ENCODE measurements around the gene ECHS1.

ECHS1 gene

GRCh38 chr10:133361773-133362441 is 11.2 kb downstream of the ECHS1 start:
- Histone ChIP-seq H3K27ac (peak overlapping the region in 9 of 11 experiments; percentile 2 to 50 (median 25); a peak in 12 of 22 replicates), H3K9ac (peak overlapping the region in 6 of 11 experiments; percentile 1 to 47 (median 20); a peak in 7 of 22 replicates), H3K36me3 (peaks cover 41 to 52% (median 49%) of the 10 kb centered on the region in 11 experiments), H3K4me3 (no peak overlapping the region), H4K20me1 (peaks cover 0 to 8% (median 0%) of the 10 kb centered on the region in 11 experiments; a peak in 4 of 22 replicates), H3K4me2 (peak overlapping the region; percentile 54 to 77 (median 60)), H3K4me1 (peaks cover 22 to 25% (median 24%) of the 10 kb centered on the region in 10 experiments), H3K9me3 (replicated peaks in 1 of 11) (no peaks in the 10 kb centered on the region), H3K27me3 (no peaks in the 10 kb centered on the region)
- no peak for TF ChIP-seq Cebpa-rat (IDR thresholded peaks at IDR 0.05)

DNA sequence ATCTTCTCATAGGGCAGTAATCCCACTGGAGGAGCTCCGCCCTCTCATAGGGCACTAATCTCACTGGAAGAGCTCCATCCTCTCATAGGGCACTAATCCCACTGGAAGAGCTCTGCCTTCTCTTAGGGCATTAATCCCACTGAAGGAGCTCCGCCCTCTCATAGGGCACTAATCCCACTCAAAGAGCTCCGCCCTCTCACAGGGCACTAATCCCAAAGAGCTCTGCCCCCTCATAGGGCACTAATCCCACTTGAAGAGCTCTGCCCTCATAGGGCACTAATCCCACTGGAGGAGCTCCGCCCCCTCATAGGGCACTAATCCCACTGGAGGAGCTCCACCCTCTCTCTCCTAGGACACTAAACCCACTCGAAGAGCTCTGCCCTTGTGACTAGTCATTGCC is 11.9 kb downstream of the ECHS1 start:
- Histone ChIP-seq H3K9me3 (replicated peaks in 1 of 11) (no peaks in the 10 kb centered on the region), H3K27ac (peak overlapping the region in 9 of 11 experiments; percentile 2 to 50 (median 25); a peak in 9 of 22 replicates), H3K4me3 (no peak overlapping the region), H3K4me1 (peaks cover 28 to 32% (median 30%) of the 10 kb centered on the region in 10 experiments), H4K20me1 (peaks cover 0 to 14% (median 5%) of the 10 kb centered on the region in 11 experiments; a peak in 12 of 22 replicates), H3K4me2 (peak overlapping the region; percentile 54 to 77 (median 60)), H3K27me3 (no peaks in the 10 kb centered on the region), H3K36me3 (peaks cover 34 to 46% (median 43%) of the 10 kb centered on the region in 11 experiments), H3K9ac (peak overlapping the region in 3 of 11 experiments; percentile 17 to 47 (median 39); a peak in 1 of 22 replicates)
- TF ChIP-seq Cebpa-rat (IDR thresholded peaks at IDR 0.05) = no peak

DNA sequence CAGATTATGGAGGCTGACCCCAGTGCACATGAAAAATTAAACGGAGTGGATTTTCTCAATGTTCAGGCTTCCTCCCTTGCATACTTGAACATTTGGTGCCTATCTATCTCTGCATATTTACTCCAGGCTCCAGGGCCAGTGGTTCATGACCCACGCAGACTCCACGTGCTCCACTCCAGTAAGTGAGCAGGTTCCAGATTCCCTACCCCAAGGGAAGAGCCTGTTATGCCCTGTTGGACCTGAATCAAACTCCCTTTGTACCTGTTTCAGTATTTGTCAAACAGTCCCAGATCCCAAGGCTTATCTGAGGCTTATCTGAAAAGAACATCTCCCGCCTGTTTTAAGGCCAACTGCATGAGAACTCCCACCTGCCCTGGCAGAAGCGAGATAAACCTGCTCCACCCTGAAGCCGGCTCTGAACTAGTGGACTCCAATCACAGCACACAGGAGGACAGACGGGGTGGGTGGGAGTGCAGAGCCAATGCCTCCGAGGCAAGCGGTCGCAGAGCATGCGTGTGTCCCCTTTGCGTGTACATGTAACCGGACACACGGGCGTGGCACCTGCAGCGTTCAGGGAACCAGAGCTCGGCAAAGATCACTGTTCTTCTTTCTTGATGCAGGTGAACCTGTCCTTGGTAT is 13.1 kb downstream of the ECHS1 start:
- Histone ChIP-seq H3K4me1 (peaks cover 39 to 43% (median 42%) of the 10 kb centered on the region in 10 experiments), H3K4me3 (no peak overlapping the region), H3K4me2 (no peak overlapping the region), H3K36me3 (peaks cover 27 to 46% (median 36%) of the 10 kb centered on the region in 11 experiments), H3K9ac (no peak overlapping the region), H3K9me3 (replicated peaks in 1 of 11) (no peaks in the 10 kb centered on the region), H4K20me1 (peaks cover 3 to 19% (median 17%) of the 10 kb centered on the region in 11 experiments; a peak in 16 of 22 replicates), H3K27me3 (no peaks in the 10 kb centered on the region), H3K27ac (no peak overlapping the region)
- TF ChIP-seq Cebpa-rat (IDR thresholded peaks at IDR 0.05) = no peak

DNA sequence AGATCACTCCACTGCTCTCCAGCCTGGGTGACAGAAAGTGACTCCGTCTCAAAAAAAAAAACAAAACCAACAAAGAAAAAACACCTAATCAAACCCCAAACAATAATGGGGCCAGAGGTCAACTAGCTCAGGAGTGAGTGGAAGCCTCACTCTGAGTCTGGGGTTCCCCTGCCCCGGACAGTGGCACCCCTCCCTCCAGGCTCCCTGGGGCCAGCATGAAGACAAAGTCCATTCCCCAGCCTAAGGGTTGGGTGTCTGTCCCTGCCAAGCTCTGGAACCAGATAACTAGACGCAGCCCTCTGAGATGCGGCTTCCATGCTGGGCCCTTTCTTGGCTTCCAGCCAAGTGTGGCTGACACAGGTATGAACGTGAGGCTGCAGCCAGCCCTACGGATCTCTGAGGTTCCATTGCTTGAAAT is 13.6 kb downstream of the ECHS1 start:
- no peak overlapping the region for H3K4me3 ChIP-seq
- H3K9me3 ChIP-seq (replicated peaks in 1 of 11) = no peaks in the 10 kb centered on the region
- no peak overlapping the region for H3K4me2 ChIP-seq
- no peak overlapping the region for H3K27ac ChIP-seq
- no peak overlapping the region for H3K9ac ChIP-seq
- H3K36me3 ChIP-seq = peaks cover 22 to 46% (median 36%) of the 10 kb centered on the region in 11 experiments
- no peaks in the 10 kb centered on the region for H3K27me3 ChIP-seq
- peaks cover 6 to 24% (median 21%) of the 10 kb centered on the region in 11 experiments; a peak in 16 of 22 replicates for H4K20me1 ChIP-seq
- H3K4me1 ChIP-seq = peaks cover 45 to 48% (median 47%) of the 10 kb centered on the region in 10 experiments
- TF ChIP-seq Cebpa-rat (IDR thresholded peaks at IDR 0.05) = no peak

GRCh38 chr10:133358925-133359310 is 14.2 kb downstream of the ECHS1 start:
- Histone ChIP-seq H3K4me3 (no peak overlapping the region), H3K27me3 (no peaks in the 10 kb centered on the region), H3K27ac (no peak overlapping the region), H3K36me3 (peaks cover 16 to 46% (median 34%) of the 10 kb centered on the region in 11 experiments), H3K9me3 (replicated peaks in 1 of 11) (no peaks in the 10 kb centered on the region), H4K20me1 (peaks cover 6 to 31% (median 28%) of the 10 kb centered on the region in 11 experiments; a peak in 16 of 22 replicates), H3K4me2 (no peak overlapping the region), H3K4me1 (peaks cover 49 to 54% (median 52%) of the 10 kb centered on the region in 10 experiments), H3K9ac (no peak overlapping the region)
- TF ChIP-seq Cebpa-rat (IDR thresholded peaks at IDR 0.05) = no peak

GRCh38 chr10:133358162-133358924 is 14.8 kb downstream of the ECHS1 start:
- peaks cover 6 to 36% (median 32%) of the 10 kb centered on the region in 11 experiments; a peak in 16 of 22 replicates for H4K20me1 ChIP-seq
- no peaks in the 10 kb centered on the region for H3K9me3 ChIP-seq (replicated peaks in 1 of 11)
- no peak overlapping the region for H3K4me2 ChIP-seq
- peaks cover 49 to 54% (median 52%) of the 10 kb centered on the region in 10 experiments for H3K4me1 ChIP-seq
- H3K9ac ChIP-seq = no peak overlapping the region; a peak in 1 of 22 replicates
- H3K36me3 ChIP-seq = peaks cover 10 to 41% (median 29%) of the 10 kb centered on the region in 11 experiments; a peak in 21 of 22 replicates
- H3K27me3 ChIP-seq = no peaks in the 10 kb centered on the region
- no peak overlapping the region for H3K4me3 ChIP-seq
- H3K27ac ChIP-seq = no peak overlapping the region
- no peak for TF ChIP-seq Cebpa-rat (IDR thresholded peaks at IDR 0.05)

GRCh38 chr10:133357285-133358161 is 15.6 kb downstream of the ECHS1 start, which contains the start of gene FUOM:
FUOM (minus strand) TSS chr10:133358019; CDS start chr10:133358007, 12 bp downstream.
- H3K4me1 ChIP-seq = peaks cover 43 to 49% (median 47%) of the 10 kb centered on the region in 10 experiments
- H4K20me1 ChIP-seq = peaks cover 10 to 44% (median 32%) of the 10 kb centered on the region in 11 experiments; a peak in 16 of 22 replicates
- H3K9ac ChIP-seq = peak within 1 kb of the TSS; percentile 84 to 94 (median 92)
- H3K4me2 ChIP-seq = peak within 1 kb of the TSS; percentile 99 to 100 (median 100)
- H3K27me3 ChIP-seq = no peaks in the 10 kb centered on the region
- H3K4me3 ChIP-seq = peak within 1 kb of the TSS; percentile 64 to 85 (median 76)
- peaks cover 3 to 32% (median 21%) of the 10 kb centered on the region in 11 experiments; a peak in 21 of 22 replicates for H3K36me3 ChIP-seq
- peak within 1 kb of the TSS; percentile 81 to 94 (median 91) for H3K27ac ChIP-seq
- TF ChIP-seq Cebpa-rat (IDR thresholded peaks at IDR 0.05) = no peak
- no peaks in the 10 kb centered on the region for H3K9me3 ChIP-seq (replicated peaks in 1 of 11)
